K562 (cell line): ENCODE results near the gene SYT7. TPM values are rescaled to one million over a fixed set of nuclear protein-coding genes. Genes with fewer than 3 reads are reported as not detected.

Experiments
- ARID2 ChIP-seq: fragments of 450-650 bp; IDR thresholded peaks from 2 replicates; pipeline ENCODE4 v1.6.1; 2017; ENCODE audit warnings: antibody characterized with exemption, mild to moderate bottlenecking
- BMI1 ChIP-seq: fragments of 150-350 bp; IDR thresholded peaks from 2 replicates; pipeline ENCODE4 v1.6.1; 2014; ENCODE audit warnings: low read length
- ETS2 ChIP-seq: IDR thresholded peaks from 2 replicates; pipeline ENCODE4 v1.6.1; 2016; ENCODE audit warnings: borderline replicate concordance, missing genetic modification characterization, mild to moderate bottlenecking, moderate library complexity, missing compliant biosample characterization; ENCODE audit not compliant: poor library complexity, severe bottlenecking
- GABPA ChIP-seq: fragments of 200-800 bp; sonication (Bioruptor generic); conservative IDR thresholded peaks from 2 replicates; pipeline ENCODE4 v1.6.1; 2016; ENCODE audit warnings: low read depth, missing genetic modification characterization, missing compliant biosample characterization
- GTF2E2 ChIP-seq: fragments of 200-800 bp; sonication (Bioruptor generic); IDR thresholded peaks from 2 replicates; pipeline ENCODE4 v1.6.1; 2016; ENCODE audit warnings: missing genetic modification characterization, missing compliant biosample characterization
- ID3 ChIP-seq, 2 experiments: fragments of 250-450 bp in 1 of 2; fragments of 450-650 bp in 1 of 2; sonication (Bioruptor Pico) in 1 of 2; IDR thresholded peaks; 2 replicates each; pipeline versions ENCODE4 v1.6.1 to v1.8.0; 2016 to 2021; ENCODE audit warnings: mild to moderate bottlenecking in 2 of 2, moderate library complexity in 2 of 2, missing compliant biosample characterization in 1 of 2, missing genetic modification characterization in 1 of 2
- MAZ ChIP-seq, 2 experiments: fragments of 450-650 bp in 1 of 2; sonication (generic) in 1 of 2; formaldehyde crosslinking; IDR thresholded peaks in 1 of 2; conservative IDR thresholded peaks in 1 of 2; 2 replicates each; pipeline versions ENCODE4 v1.4.0 to v1.5.0; 2020; ENCODE audit warnings: mild to moderate bottlenecking in 1 of 2, missing genetic modification reagents in 1 of 2
- NEUROD1 ChIP-seq: fragments of 150-350 bp; IDR thresholded peaks from 2 replicates; pipeline ENCODE4 v1.6.1; 2014; ENCODE audit warnings: borderline replicate concordance, low read length, low read depth; ENCODE audit not compliant: partially characterized antibody
- PURB ChIP-seq: sonication (generic); formaldehyde crosslinking; IDR thresholded peaks from 2 replicates; pipeline ENCODE4 v1.9.0; 2021; ENCODE audit warnings: low read depth, mild to moderate bottlenecking, missing genetic modification reagents
- RAD21 ChIP-seq, 2 experiments: fragments of 250-450 bp in 1 of 2; fragments of 450-650 bp in 1 of 2; sonication (Bioruptor Pico) in 1 of 2; formaldehyde crosslinking in 1 of 2; IDR thresholded peaks in 1 of 2; conservative IDR thresholded peaks in 1 of 2; 2 replicates each; pipeline versions ENCODE4 v1.4.0 to v1.8.0; 2020 to 2022; ENCODE audit warnings: mild to moderate bottlenecking in 2 of 2, moderate library complexity in 1 of 2
- RBBP5 ChIP-seq: fragments of 200-600 bp; sonication (generic); IDR thresholded peaks from 2 replicates; pipeline ENCODE4 v1.6.1; 2012; ENCODE audit warnings: borderline replicate concordance, mild to moderate bottlenecking, low read length, control low read depth, inconsistent platforms; ENCODE audit not compliant: insufficient read depth, poor library complexity, severe bottlenecking
- SMC3 ChIP-seq: conservative IDR thresholded peaks from 2 replicates; pipeline ENCODE4 v1.6.1; 2011; ENCODE audit warnings: low read depth, low read length, improper control_type of control experiment; ENCODE audit not compliant: insufficient read depth
- STAT5A ChIP-seq: IDR thresholded peaks from 2 replicates; pipeline ENCODE4 v1.6.1; 2012; ENCODE audit warnings: low read length, inconsistent platforms, borderline replicate concordance
- XRCC5 ChIP-seq: fragments of 200-400 bp; formaldehyde crosslinking; IDR thresholded peaks from 2 replicates; pipeline ENCODE4 v1.6.1; 2017; ENCODE audit warnings: low read depth, mild to moderate bottlenecking, low read length
- ZNF408 ChIP-seq: fragments of 250-450 bp; sonication (Bioruptor Pico); IDR thresholded peaks from 2 replicates; pipeline ENCODE4 v1.4.0; 2020; ENCODE audit warnings: low read depth, mild to moderate bottlenecking, moderate library complexity
- ZNF79 ChIP-seq: fragments of 250-450 bp; sonication (Bioruptor Pico); IDR thresholded peaks from 2 replicates; pipeline ENCODE4 v1.4.0; 2020; ENCODE audit warnings: low read depth, mild to moderate bottlenecking, moderate library complexity
- ZZZ3 ChIP-seq: fragments of 450-650 bp; IDR thresholded peaks from 2 replicates; pipeline ENCODE4 v1.6.1; 2016; ENCODE audit warnings: antibody characterized with exemption, mild to moderate bottlenecking, moderate library complexity
- polyA plus RNA-seq, 8 experiments: library from polyadenylated mRNA; depleted of rRNA in 4 of 8; stranded (reverse) in 5 of 8; unstranded in 3 of 8; fragments of >200 nt; fragmentation: Nextera tagmentation in 2 of 8; fragmentation: Illumina TruSeq in 1 of 8; extraction: Ambion mirVana in 2 of 8; extraction: Trizol in 1 of 8; gene quantifications; 2 replicates each; pipeline versions ENCODE4 v1.2.1 to v1.2.3, GENCODE V29; 2011 to 2014; ENCODE audit warnings: inconsistent platforms in 1 of 8, missing spikeins in 1 of 8
- total RNA-seq, 7 experiments: library from RNA; depleted of rRNA in 6 of 7; stranded (reverse); fragments of >200 nt in 6 of 7; fragmentation: Illumina TruSeq in 2 of 7; extraction: Trizol in 2 of 7; gene quantifications; 2 replicates each; pipeline versions ENCODE4 v1.2.1 to v1.2.3, GENCODE V29; 2011 to 2021; ENCODE audit warnings: low replicate concordance in 1 of 7
- TF ChIP-seq, protein P1 (sequence below): fragments of 250-450 bp; sonication (Bioruptor Pico); IDR thresholded peaks from 2 replicates; pipeline ENCODE4 v1.9.0; 2021; ENCODE audit warnings: mild to moderate bottlenecking
- TF ChIP-seq, protein P2 (sequence below): sonication (generic); formaldehyde crosslinking; IDR thresholded peaks from 2 replicates; pipeline ENCODE4 v1.8.1; 2023; ENCODE audit warnings: mild to moderate bottlenecking, missing genetic modification reagents
- TF ChIP-seq, protein P3 (sequence below): fragments of 150-350 bp; conservative IDR thresholded peaks from 2 replicates; pipeline ENCODE4 v1.6.1; 2014; ENCODE audit warnings: low read length

The SYT7 gene
- total and polyA plus RNA-seq, 9 of the 15 experiments (the other 6 are each of a cell fraction or from before 2014, with no cell fraction given): 0.01 to 0.51 (median 0.16) TPM; not detected in 1

GRCh38 chr11:61516675-61517572 lies 64.0 kb downstream of the SYT7 start (continued):
- TF ChIP-seq ZNF79 (CRISPR knock-in tag) (no peak), ID3 (CRISPR knock-in tag; IDR thresholded peaks at IDR 0.05) (no peak), ID3 (tag; IDR thresholded peaks at IDR 0.05) (no peak), SMC3 (peak; percentile 86), GTF2E2 (tag) (no peak), ZNF408 (CRISPR knock-in tag) (no peak), MAZ (CRISPR knock-in tag; conservative IDR thresholded peaks at IDR 0.05 in 1 of 2, IDR thresholded peaks at IDR 0.05 in 1 of 2) (peak; percentile 23 to 25; a peak in 1 of 4 replicates), XRCC5 (peak; percentile 56; the same call in 1 of the 2 replicates), ETS2 (tag) (no peak), STAT5A (no peak), GABPA (tag) (no peak), PURB (CRISPR knock-in tag) (no peak), RBBP5 (no peak), ARID2 (peak; percentile 67), BMI1 (no peak), RAD21 (CRISPR knock-in tag; conservative IDR thresholded peaks at IDR 0.05 in 1 of 2, IDR thresholded peaks at IDR 0.05 in 1 of 2) (peak; percentile 75 to 92), NEUROD1 (no peak), ZZZ3 (no peak)
- TF ChIP-seq, protein P1, sequence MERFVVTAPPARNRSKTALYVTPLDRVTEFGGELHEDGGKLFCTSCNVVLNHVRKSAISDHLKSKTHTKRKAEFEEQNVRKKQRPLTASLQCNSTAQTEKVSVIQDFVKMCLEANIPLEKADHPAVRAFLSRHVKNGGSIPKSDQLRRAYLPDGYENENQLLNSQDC (CRISPR knock-in tag): no peak
- TF ChIP-seq, protein P2, sequence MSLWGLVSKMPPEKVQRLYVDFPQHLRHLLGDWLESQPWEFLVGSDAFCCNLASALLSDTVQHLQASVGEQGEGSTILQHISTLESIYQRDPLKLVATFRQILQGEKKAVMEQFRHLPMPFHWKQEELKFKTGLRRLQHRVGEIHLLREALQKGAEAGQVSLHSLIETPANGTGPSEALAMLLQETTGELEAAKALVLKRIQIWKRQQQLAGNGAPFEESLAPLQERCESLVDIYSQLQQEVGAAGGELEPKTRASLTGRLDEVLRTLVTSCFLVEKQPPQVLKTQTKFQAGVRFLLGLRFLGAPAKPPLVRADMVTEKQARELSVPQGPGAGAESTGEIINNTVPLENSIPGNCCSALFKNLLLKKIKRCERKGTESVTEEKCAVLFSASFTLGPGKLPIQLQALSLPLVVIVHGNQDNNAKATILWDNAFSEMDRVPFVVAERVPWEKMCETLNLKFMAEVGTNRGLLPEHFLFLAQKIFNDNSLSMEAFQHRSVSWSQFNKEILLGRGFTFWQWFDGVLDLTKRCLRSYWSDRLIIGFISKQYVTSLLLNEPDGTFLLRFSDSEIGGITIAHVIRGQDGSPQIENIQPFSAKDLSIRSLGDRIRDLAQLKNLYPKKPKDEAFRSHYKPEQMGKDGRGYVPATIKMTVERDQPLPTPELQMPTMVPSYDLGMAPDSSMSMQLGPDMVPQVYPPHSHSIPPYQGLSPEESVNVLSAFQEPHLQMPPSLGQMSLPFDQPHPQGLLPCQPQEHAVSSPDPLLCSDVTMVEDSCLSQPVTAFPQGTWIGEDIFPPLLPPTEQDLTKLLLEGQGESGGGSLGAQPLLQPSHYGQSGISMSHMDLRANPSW: no peak
- TF ChIP-seq, protein P3, sequence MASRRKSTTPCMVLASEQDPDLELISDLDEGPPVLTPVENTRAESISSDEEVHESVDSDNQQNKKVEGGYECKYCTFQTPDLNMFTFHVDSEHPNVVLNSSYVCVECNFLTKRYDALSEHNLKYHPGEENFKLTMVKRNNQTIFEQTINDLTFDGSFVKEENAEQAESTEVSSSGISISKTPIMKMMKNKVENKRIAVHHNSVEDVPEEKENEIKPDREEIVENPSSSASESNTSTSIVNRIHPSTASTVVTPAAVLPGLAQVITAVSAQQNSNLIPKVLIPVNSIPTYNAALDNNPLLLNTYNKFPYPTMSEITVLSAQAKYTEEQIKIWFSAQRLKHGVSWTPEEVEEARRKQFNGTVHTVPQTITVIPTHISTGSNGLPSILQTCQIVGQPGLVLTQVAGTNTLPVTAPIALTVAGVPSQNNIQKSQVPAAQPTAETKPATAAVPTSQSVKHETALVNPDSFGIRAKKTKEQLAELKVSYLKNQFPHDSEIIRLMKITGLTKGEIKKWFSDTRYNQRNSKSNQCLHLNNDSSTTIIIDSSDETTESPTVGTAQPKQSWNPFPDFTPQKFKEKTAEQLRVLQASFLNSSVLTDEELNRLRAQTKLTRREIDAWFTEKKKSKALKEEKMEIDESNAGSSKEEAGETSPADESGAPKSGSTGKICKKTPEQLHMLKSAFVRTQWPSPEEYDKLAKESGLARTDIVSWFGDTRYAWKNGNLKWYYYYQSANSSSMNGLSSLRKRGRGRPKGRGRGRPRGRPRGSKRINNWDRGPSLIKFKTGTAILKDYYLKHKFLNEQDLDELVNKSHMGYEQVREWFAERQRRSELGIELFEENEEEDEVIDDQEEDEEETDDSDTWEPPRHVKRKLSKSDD: no peak
